NCI-H1105 (cell line): ENCODE measurements around the gene PRG2.

Source experiments
- DNase-seq: peaks from one replicate; lab custom pipeline; 2025; lab: John Stamatoyannopoulos, UW

PRG2 gene

GRCh38 chr11:57390535-57390934 lies at the start of gene PRG2:
TSS of gene PRG2 (minus strand) at chr11:57390650. CDS start at chr11:57389944, 706 bp downstream.
- no peak for DNase-seq

- no peak for DNase-seq
Measured at GRCh38 chr11:57439786-57440185, 49.3 kb upstream of the PRG2 start.

GRCh38 chr11:57438345-57439285 lies 48.2 kb upstream of the PRG2 start:
- DNase-seq, result no peak

- no peak for DNase-seq
Measured at GRCh38 chr11:57436031-57436430, 45.6 kb upstream of the PRG2 start.

- no peak for DNase-seq
Measured at GRCh38 chr11:57434640-57435546, 44.4 kb upstream of the PRG2 start.

- no peak for DNase-seq
Measured at GRCh38 chr11:57432714-57433163, 42.3 kb upstream of the PRG2 start.

GRCh38 chr11:57432149-57432561 lies 41.7 kb upstream of the PRG2 start:
- DNase-seq, result no peak

- no peak for DNase-seq
Measured at GRCh38 chr11:57430952-57431351, 40.5 kb upstream of the PRG2 start.

- DNase-seq, result no peak
Measured at GRCh38 chr11:57429946-57430345, 39.5 kb upstream of the PRG2 start.

- DNase-seq, result no peak
Measured at GRCh38 chr11:57428643-57429042, 38.2 kb upstream of the PRG2 start.

- DNase-seq, result no peak
Measured at GRCh38 chr11:57427727-57428082, 37.3 kb upstream of the PRG2 start.

GRCh38 chr11:57426929-57427726 lies 36.7 kb upstream of the PRG2 start, which contains the start of gene SLC43A3:
TSS of gene SLC43A3 (minus strand) at chr11:57427121. CDS start at chr11:57426172, 949 bp downstream.
- DNase-seq, result no peak

- DNase-seq, result no peak
Measured at GRCh38 chr11:57426439-57426928, 36.0 kb upstream of the PRG2 start.

GRCh38 chr11:57425565-57426438 lies 35.4 kb upstream of the PRG2 start:
- DNase-seq, result no peak

GRCh38 chr11:57424792-57425564 lies 34.5 kb upstream of the PRG2 start:
- DNase-seq, result no peak

GRCh38 chr11:57424137-57424791 lies 33.8 kb upstream of the PRG2 start:
- no peak for DNase-seq

- no peak for DNase-seq
Measured at GRCh38 chr11:57422669-57423068, 32.2 kb upstream of the PRG2 start.

- DNase-seq, result no peak
Measured at GRCh38 chr11:57421805-57422204, 31.4 kb upstream of the PRG2 start.

- DNase-seq, result no peak
Measured at GRCh38 chr11:57421066-57421465, 30.6 kb upstream of the PRG2 start.
